Natural killer cell (primary cell): Measurements from ENCODE around the gene EPB41L3. TPM values are rescaled to one million over a fixed set of nuclear protein-coding genes. Genes with fewer than 3 reads are reported as not detected.

Source experiments
- ATAC-seq, 3 donors: fragments of 150-1000 bp in 2 of 3; fragments of 200-7000 bp in 1 of 3; cut with Tn5 transposase; 1 replicate in 1 of 3; 2 replicates in 2 of 3; pipeline ENCODE4 v1.10.0; 2021; ENCODE audit warnings: mild to moderate bottlenecking in 2 of 3, moderate library complexity in 2 of 3
- DNase-seq, 2 donors: peaks; one replicate each; pipeline versions ENCODE4 v3.0.0 to v3.0.0-alpha.2; 2013 to 2021; ENCODE audit warnings: mixed read lengths in 1 of 2
- H3K27ac ChIP-seq: one replicate; pipeline ENCODE4 v1.5.1; 2013; ENCODE audit warnings: mild to moderate bottlenecking, low read length
- H3K27me3 ChIP-seq: one replicate; pipeline ENCODE4 v1.6.1; 2013; ENCODE audit warnings: low read length; ENCODE audit not compliant: control insufficient read depth, insufficient read depth
- H3K36me3 ChIP-seq: one replicate; pipeline ENCODE4 v1.6.1; 2013; ENCODE audit warnings: low read length; ENCODE audit not compliant: control insufficient read depth, insufficient read depth
- H3K4me1 ChIP-seq: one replicate; pipeline ENCODE4 v1.6.1; 2013; ENCODE audit warnings: low read length; ENCODE audit not compliant: control insufficient read depth, insufficient read depth
- H3K4me3 ChIP-seq: one replicate; pipeline ENCODE4 v1.5.1; 2013; ENCODE audit warnings: low read length
- H3K9me3 ChIP-seq: one replicate; pipeline ENCODE4 v1.6.1; 2013; ENCODE audit warnings: low read length; ENCODE audit not compliant: control insufficient read depth, insufficient read depth
- H3K27ac Mint-ChIP-seq, 2 donors: one replicate each; pipeline ENCODE4 v1.8.0; 2022; ENCODE audit warnings: mild to moderate bottlenecking in 2 of 2, mixed read lengths in 2 of 2, moderate library complexity in 1 of 2
- H3K27me3 Mint-ChIP-seq, 2 donors: one replicate each; pipeline ENCODE4 v1.8.0; 2022; ENCODE audit warnings: low read depth in 2 of 2, mixed read lengths in 2 of 2
- H3K36me3 Mint-ChIP-seq: one replicate; pipeline ENCODE4 v1.8.0; 2022; ENCODE audit warnings: mixed read lengths
- H3K4me1 Mint-ChIP-seq, 2 donors: one replicate each; pipeline ENCODE4 v1.8.0; 2022; ENCODE audit warnings: mixed read lengths in 2 of 2
- H3K4me3 Mint-ChIP-seq: one replicate; pipeline ENCODE4 v1.8.0; 2022; ENCODE audit warnings: mild to moderate bottlenecking, moderate library complexity, mixed read lengths
- H3K9me3 Mint-ChIP-seq, 2 donors: one replicate each; pipeline ENCODE4 v1.8.0; 2022; ENCODE audit warnings: mixed read lengths in 2 of 2
- WGBS: methylation state at CpG from one replicate; pipeline ENCODE4 v1.1.7; 2013; ENCODE audit warnings: missing lambda C conversion rate; ENCODE audit not compliant: insufficient coverage; 5-methylcytosine and 5-hydroxymethylcytosine counted together
- intact Hi-C: fragments of 100-400 bp; cut with micrococcal nuclease; formaldehyde crosslinking; loops from one replicate; pipeline ENCODE4 v1.14.2; 2022
- total RNA-seq, 4 donors: library from RNA; stranded (reverse); fragments of 120-200 nt in 1 of 4; gene quantifications; one replicate each; pipeline versions ENCODE4 v1.2.3 to v1.2.4, GENCODE V29; 2013 to 2022
- TF ChIP-seq, protein P1 (sequence below): fragments of 200-600 bp; IDR thresholded peaks from one replicate; pipeline ENCODE4 v1.8.0; 2022; ENCODE audit warnings: antibody characterized with exemption

Gene EPB41L3
- total RNA-seq, 3 donors from 2014 or later (not counting 1 experiment from before 2014, with no cell fraction given) = 3.3 to 6.0 (median 4.4) TPM

GRCh38 chr18:5518899-5519371, 24.9 kb downstream of the EPB41L3 start:
- H3K27me3 Mint-ChIP-seq = no peaks in the 10 kb centered on the region
- DNase-seq (no peak), ATAC-seq (no peak)
- TF ChIP-seq, protein P1, sequence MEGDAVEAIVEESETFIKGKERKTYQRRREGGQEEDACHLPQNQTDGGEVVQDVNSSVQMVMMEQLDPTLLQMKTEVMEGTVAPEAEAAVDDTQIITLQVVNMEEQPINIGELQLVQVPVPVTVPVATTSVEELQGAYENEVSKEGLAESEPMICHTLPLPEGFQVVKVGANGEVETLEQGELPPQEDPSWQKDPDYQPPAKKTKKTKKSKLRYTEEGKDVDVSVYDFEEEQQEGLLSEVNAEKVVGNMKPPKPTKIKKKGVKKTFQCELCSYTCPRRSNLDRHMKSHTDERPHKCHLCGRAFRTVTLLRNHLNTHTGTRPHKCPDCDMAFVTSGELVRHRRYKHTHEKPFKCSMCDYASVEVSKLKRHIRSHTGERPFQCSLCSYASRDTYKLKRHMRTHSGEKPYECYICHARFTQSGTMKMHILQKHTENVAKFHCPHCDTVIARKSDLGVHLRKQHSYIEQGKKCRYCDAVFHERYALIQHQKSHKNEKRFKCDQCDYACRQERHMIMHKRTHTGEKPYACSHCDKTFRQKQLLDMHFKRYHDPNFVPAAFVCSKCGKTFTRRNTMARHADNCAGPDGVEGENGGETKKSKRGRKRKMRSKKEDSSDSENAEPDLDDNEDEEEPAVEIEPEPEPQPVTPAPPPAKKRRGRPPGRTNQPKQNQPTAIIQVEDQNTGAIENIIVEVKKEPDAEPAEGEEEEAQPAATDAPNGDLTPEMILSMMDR = no peak
- no peaks in the 10 kb centered on the region for H3K27me3 ChIP-seq
- H3K9me3 Mint-ChIP-seq = peaks cover 0 to 2% of the 10 kb centered on the region in 2 donors
- intact Hi-C loops = no loop called here
- no peak overlapping the region for H3K27ac ChIP-seq
- no peak overlapping the region for H3K4me3 ChIP-seq
- WGBS = 82% methylated on average over 13 of the region's 13 CpGs
- no peaks in the 10 kb centered on the region for H3K4me1 ChIP-seq
- peaks cover 0 to 5% of the 10 kb centered on the region in 2 donors for H3K4me1 Mint-ChIP-seq
- no peaks in the 10 kb centered on the region for H3K36me3 Mint-ChIP-seq
- H3K9me3 ChIP-seq = no peaks in the 10 kb centered on the region
- H3K27ac Mint-ChIP-seq = no peak overlapping the region
- H3K36me3 ChIP-seq = no peaks in the 10 kb centered on the region
- no peak overlapping the region for H3K4me3 Mint-ChIP-seq

GRCh38 chr18:5518179-5518770, 25.5 kb downstream of the EPB41L3 start:
- no peak overlapping the region for H3K4me3 ChIP-seq
- no peaks in the 10 kb centered on the region for H3K36me3 Mint-ChIP-seq
- H3K36me3 ChIP-seq = no peaks in the 10 kb centered on the region
- no peaks in the 10 kb centered on the region for H3K27me3 Mint-ChIP-seq
- TF ChIP-seq, protein P1 = no peak
- peaks cover 0 to 5% of the 10 kb centered on the region in 2 donors for H3K4me1 Mint-ChIP-seq
- no peak overlapping the region for H3K4me3 Mint-ChIP-seq
- DNase-seq (no peak), ATAC-seq (no peak)
- WGBS = 85% methylated on average over 10 of the region's 10 CpGs
- H3K9me3 Mint-ChIP-seq = peaks cover 0 to 2% of the 10 kb centered on the region in 2 donors
- H3K27ac Mint-ChIP-seq = no peak overlapping the region
- no peak overlapping the region for H3K27ac ChIP-seq
- no peaks in the 10 kb centered on the region for H3K27me3 ChIP-seq
- no peaks in the 10 kb centered on the region for H3K4me1 ChIP-seq
- intact Hi-C loops = no loop called here
- H3K9me3 ChIP-seq = no peaks in the 10 kb centered on the region

DNA sequence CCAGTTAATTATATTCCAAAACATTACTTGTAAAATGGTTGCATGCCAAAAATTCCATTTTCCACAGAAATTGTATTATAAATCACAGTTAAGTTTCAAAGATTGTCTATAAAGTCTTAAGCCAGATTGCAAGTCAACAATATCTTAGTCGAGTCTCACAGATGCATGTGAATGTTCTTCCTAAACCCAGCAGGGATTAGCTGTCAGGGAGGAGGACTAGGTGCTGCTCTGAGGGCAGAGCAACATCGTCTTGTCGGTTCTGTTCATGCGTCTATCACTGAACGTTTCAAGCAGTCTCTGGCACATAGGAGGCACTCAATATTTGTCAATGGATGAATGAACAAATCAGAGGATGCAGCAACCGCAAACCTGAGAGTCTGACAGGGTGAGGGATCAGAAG, 27.0 kb downstream of the EPB41L3 start:
- Histone ChIP-seq H3K4me1 (no peaks in the 10 kb centered on the region), H3K9me3 (no peaks in the 10 kb centered on the region), H3K4me3 (no peak overlapping the region), H3K27me3 (no peaks in the 10 kb centered on the region), H3K27ac (no peak overlapping the region), H3K36me3 (no peaks in the 10 kb centered on the region)
- no peaks in the 10 kb centered on the region for H3K36me3 Mint-ChIP-seq
- H3K9me3 Mint-ChIP-seq = peaks cover 0 to 5% of the 10 kb centered on the region in 2 donors
- DNase-seq = no peak
- no peak overlapping the region for H3K4me3 Mint-ChIP-seq
- no peak for ATAC-seq
- H3K4me1 Mint-ChIP-seq = peaks cover 0 to 5% of the 10 kb centered on the region in 2 donors
- intact Hi-C loops = no loop called here
- TF ChIP-seq, protein P1 = no peak
- peaks cover 0 to 2% of the 10 kb centered on the region in 2 donors for H3K27me3 Mint-ChIP-seq
- H3K27ac Mint-ChIP-seq = no peak overlapping the region
- WGBS = 83% methylated on average over 6 of the region's 6 CpGs
